AG04450 (cell line): ENCODE data around the gene SERTAD2. TPM values are rescaled to one million over a fixed set of nuclear protein-coding genes. Genes with fewer than 3 reads are reported as not detected.

Source experiments
- CTCF ChIA-PET: fragments of 300-600, 350-600 bp; formaldehyde crosslinking; extraction: SDS; loops from one replicate; lab custom pipeline; 2022; ENCODE audit warnings: antibody characterized with exemption, inconsistent platforms; lab: Charles Lee
- POLR2A ChIA-PET: fragments of 350-600 bp; formaldehyde crosslinking; extraction: SDS; loops from one replicate; lab custom pipeline; 2021; ENCODE audit warnings: antibody characterized with exemption, inconsistent platforms; lab: Yijun Ruan, JAX
- DNase-seq: peaks from one replicate; pipeline ENCODE4 v3.0.0-alpha.2; 2011; ENCODE audit warnings: low read depth, low spot score
- H3K27ac ChIP-seq: one replicate; pipeline ENCODE4 v1.5.1; 2012; ENCODE audit warnings: low read depth, low read length, control low read depth
- H3K27me3 ChIP-seq: one replicate; pipeline ENCODE4 v1.6.0; 2012; ENCODE audit warnings: low read length; ENCODE audit not compliant: control insufficient read depth, insufficient read depth
- H3K4me3 ChIP-seq: 2 replicates; pipeline ENCODE4 v1.5.1; 2011; ENCODE audit warnings: mild to moderate bottlenecking, low read depth, low read length, control low read depth
- H3K9me3 ChIP-seq: 2 replicates; pipeline ENCODE4 v1.5.1; 2012; ENCODE audit warnings: low read length; ENCODE audit not compliant: control insufficient read depth, insufficient read depth
- CTCF ChIP-seq: IDR thresholded peaks from 2 replicates; pipeline ENCODE4 v1.5.1; 2011; ENCODE audit warnings: low read depth, low read length, control low read depth, inconsistent platforms
- polyA plus RNA-seq: library from polyadenylated mRNA; depleted of rRNA; stranded (reverse); fragments of >200 nt; gene quantifications from 2 replicates; pipeline ENCODE4 v1.2.3, GENCODE V29; 2011

SERTAD2 gene
- polyA plus RNA-seq, 1 experiment, result 10.1 TPM

GRCh38 chr2:64683771-64684510 is 30.2 kb upstream of the SERTAD2 start:
- H3K4me3 ChIP-seq, result no peak overlapping the region
- H3K9me3 ChIP-seq, result no peaks in the 10 kb centered on the region
- ChIA-PET CTCF (no interaction called here), POLR2A (no interaction called here)
- TF ChIP-seq CTCF, result no peak
- DNase-seq, result no peak
- H3K27ac ChIP-seq, result no peak overlapping the region
- no peaks in the 10 kb centered on the region for H3K27me3 ChIP-seq

GRCh38 chr2:64681479-64681967 is 27.8 kb upstream of the SERTAD2 start:
- no peak for TF ChIP-seq CTCF
- ChIA-PET CTCF (no interaction called here), POLR2A (no interaction called here)
- no peak overlapping the region for H3K4me3 ChIP-seq
- no peak overlapping the region for H3K27ac ChIP-seq
- DNase-seq, result no peak
- H3K9me3 ChIP-seq, result no peaks in the 10 kb centered on the region
- no peaks in the 10 kb centered on the region for H3K27me3 ChIP-seq

- no peaks in the 10 kb centered on the region for H3K27me3 ChIP-seq
- H3K4me3 ChIP-seq, result no peak overlapping the region
- no peak overlapping the region for H3K27ac ChIP-seq
- POLR2A ChIA-PET, result interaction anchor here (1.1 kb wide), 1 partner anchor 26 kb away, joined by 3 read pairs; the partner anchor contains the start of gene SERTAD2
- DNase-seq, result no peak
- no peaks in the 10 kb centered on the region for H3K9me3 ChIP-seq
- CTCF ChIA-PET, result interaction anchor here (0.6 to 1.0 kb wide), 2 partner anchors 34 to 51 kb away, joined by 3 to 4 read pairs; no protein-coding TSS in a partner anchor
- no peak for TF ChIP-seq CTCF
These were observed 26.1 kb upstream of the SERTAD2 start for GRCh38 chr2:64679673-64680425.

- DNase-seq, result no peak
- H3K9me3 ChIP-seq, result no peaks in the 10 kb centered on the region
- no peak overlapping the region for H3K4me3 ChIP-seq
- H3K27me3 ChIP-seq, result no peaks in the 10 kb centered on the region
- H3K27ac ChIP-seq, result no peak overlapping the region
- ChIA-PET POLR2A (interaction anchor here (0.7 to 1.1 kb wide), 3 partner anchors 24 to 72 kb away, joined by 3 to 5 read pairs (median 3); partner anchors contain the start of gene SERTAD2), CTCF (interaction anchor here (0.5 to 1.2 kb wide), 4 partner anchors 25 to 71 kb away, joined by 3 to 7 read pairs (median 4); partner anchors contain the start of gene SERTAD2)
- TF ChIP-seq CTCF, result no peak
These were observed 25.3 kb upstream of the SERTAD2 start for GRCh38 chr2:64678771-64679590.
